Effector memory CD4-positive, alpha-beta T cell (primary cell): ENCODE measurements around the gene GPC5.

ENCODE experiments used
- DNase-seq, 3 donors: peaks; one replicate each; pipeline ENCODE4 v3.0.0-alpha.2; 2020
- H3K27ac ChIP-seq: 2 replicates; pipeline ENCODE4 v1.7.0; 2013; ENCODE audit warnings: mild to moderate bottlenecking, low read length, moderate library complexity; ENCODE audit not compliant: insufficient read depth, poor library complexity, severe bottlenecking
- H3K27me3 ChIP-seq: replicated peaks from 2 replicates; pipeline ENCODE4 v1.7.0; 2013; ENCODE audit warnings: mild to moderate bottlenecking, low read length; ENCODE audit not compliant: insufficient read depth, control insufficient read depth, poor library complexity, severe bottlenecking
- H3K36me3 ChIP-seq: 2 replicates; pipeline ENCODE4 v1.7.0; 2013; ENCODE audit warnings: mild to moderate bottlenecking, low read length, moderate library complexity; ENCODE audit not compliant: control insufficient read depth, insufficient read depth
- H3K4me1 ChIP-seq: 2 replicates; pipeline ENCODE4 v1.7.0; 2013; ENCODE audit warnings: low read length, mild to moderate bottlenecking; ENCODE audit not compliant: control insufficient read depth, insufficient read depth, poor library complexity, severe bottlenecking
- H3K4me3 ChIP-seq: 2 replicates; pipeline ENCODE4 v1.7.0; 2013; ENCODE audit warnings: low read length, low read depth, mild to moderate bottlenecking; ENCODE audit not compliant: insufficient read depth, poor library complexity, severe bottlenecking
- H3K9me3 ChIP-seq: 2 replicates; pipeline ENCODE4 v1.7.0; 2013; ENCODE audit warnings: mild to moderate bottlenecking, low read length, moderate library complexity; ENCODE audit not compliant: control insufficient read depth

GPC5 gene

GRCh38 chr13:92553470-92554114 is 1155.2 kb downstream of the GPC5 start:
- no peaks in the 10 kb centered on the region for H3K27me3 ChIP-seq
- no peak overlapping the region for H3K27ac ChIP-seq
- no peak overlapping the region for H3K4me3 ChIP-seq
- no peak for DNase-seq
- no peaks in the 10 kb centered on the region for H3K9me3 ChIP-seq
- H3K4me1 ChIP-seq = no peaks in the 10 kb centered on the region
- H3K36me3 ChIP-seq = no peaks in the 10 kb centered on the region

GRCh38 chr13:92560883-92561282 is 1162.5 kb downstream of the GPC5 start:
- Histone ChIP-seq H3K27me3 (no peaks in the 10 kb centered on the region), H3K27ac (no peak overlapping the region), H3K36me3 (no peaks in the 10 kb centered on the region), H3K4me3 (no peak overlapping the region), H3K4me1 (no peaks in the 10 kb centered on the region), H3K9me3 (no peaks in the 10 kb centered on the region)
- no peak for DNase-seq

- Histone ChIP-seq H3K27ac (no peak overlapping the region), H3K4me3 (no peak overlapping the region), H3K27me3 (no peaks in the 10 kb centered on the region), H3K4me1 (no peaks in the 10 kb centered on the region), H3K9me3 (no peaks in the 10 kb centered on the region), H3K36me3 (no peaks in the 10 kb centered on the region)
- no peak for DNase-seq
These were observed 1166.5 kb downstream of the GPC5 start for GRCh38 chr13:92564942-92565341.

GRCh38 chr13:92566767-92567166 is 1168.3 kb downstream of the GPC5 start:
- no peak for DNase-seq
- no peaks in the 10 kb centered on the region for H3K9me3 ChIP-seq
- no peaks in the 10 kb centered on the region for H3K36me3 ChIP-seq
- no peaks in the 10 kb centered on the region for H3K27me3 ChIP-seq
- no peak overlapping the region for H3K27ac ChIP-seq
- no peaks in the 10 kb centered on the region for H3K4me1 ChIP-seq
- H3K4me3 ChIP-seq = no peak overlapping the region

GRCh38 chr13:92572190-92572589 is 1173.8 kb downstream of the GPC5 start:
- no peak overlapping the region for H3K27ac ChIP-seq
- no peaks in the 10 kb centered on the region for H3K4me1 ChIP-seq
- H3K27me3 ChIP-seq = no peaks in the 10 kb centered on the region
- no peak overlapping the region for H3K4me3 ChIP-seq
- H3K36me3 ChIP-seq = no peaks in the 10 kb centered on the region
- H3K9me3 ChIP-seq = no peaks in the 10 kb centered on the region
- no peak for DNase-seq

GRCh38 chr13:92573467-92574057 is 1175.1 kb downstream of the GPC5 start:
- H3K4me1 ChIP-seq = no peaks in the 10 kb centered on the region
- H3K4me3 ChIP-seq = no peak overlapping the region
- H3K36me3 ChIP-seq = no peaks in the 10 kb centered on the region
- DNase-seq = no peak
- H3K9me3 ChIP-seq = no peaks in the 10 kb centered on the region
- no peaks in the 10 kb centered on the region for H3K27me3 ChIP-seq
- no peak overlapping the region for H3K27ac ChIP-seq

GRCh38 chr13:92574499-92574898 is 1176.1 kb downstream of the GPC5 start:
- no peaks in the 10 kb centered on the region for H3K9me3 ChIP-seq
- DNase-seq = no peak
- no peaks in the 10 kb centered on the region for H3K36me3 ChIP-seq
- H3K4me3 ChIP-seq = no peak overlapping the region
- no peaks in the 10 kb centered on the region for H3K27me3 ChIP-seq
- no peak overlapping the region for H3K27ac ChIP-seq
- no peaks in the 10 kb centered on the region for H3K4me1 ChIP-seq

- no peak overlapping the region for H3K27ac ChIP-seq
- no peak for DNase-seq
- H3K36me3 ChIP-seq = no peaks in the 10 kb centered on the region
- H3K27me3 ChIP-seq = no peaks in the 10 kb centered on the region
- no peaks in the 10 kb centered on the region for H3K9me3 ChIP-seq
- H3K4me1 ChIP-seq = no peaks in the 10 kb centered on the region
- no peak overlapping the region for H3K4me3 ChIP-seq
These were observed 1177.4 kb downstream of the GPC5 start for GRCh38 chr13:92575777-92576176.

GRCh38 chr13:92578358-92578757 is 1179.9 kb downstream of the GPC5 start:
- Histone ChIP-seq H3K27me3 (no peaks in the 10 kb centered on the region), H3K27ac (no peak overlapping the region), H3K36me3 (no peaks in the 10 kb centered on the region), H3K4me3 (no peak overlapping the region), H3K9me3 (no peaks in the 10 kb centered on the region), H3K4me1 (no peaks in the 10 kb centered on the region)
- DNase-seq = no peak

GRCh38 chr13:92589955-92590354 is 1191.5 kb downstream of the GPC5 start:
- no peak overlapping the region for H3K27ac ChIP-seq
- no peaks in the 10 kb centered on the region for H3K27me3 ChIP-seq
- no peak overlapping the region for H3K4me3 ChIP-seq
- H3K9me3 ChIP-seq = no peaks in the 10 kb centered on the region
- H3K36me3 ChIP-seq = no peaks in the 10 kb centered on the region
- DNase-seq = no peak
- no peaks in the 10 kb centered on the region for H3K4me1 ChIP-seq
